K562 (cell line): ENCODE results near the gene CYTH4. TPM values are rescaled to one million over a fixed set of nuclear protein-coding genes. Genes with fewer than 3 reads are reported as not detected.
A peak's percentile ranks its signal among the peaks of the same experiment; 100 is the strongest.

Experiments used
- ATAC-seq: fragments of 200-7000 bp; cut with Tn5 transposase; 3 replicates; pipeline ENCODE4 v1.9.1; 2020; ENCODE audit warnings: moderate library complexity
- BruUV-seq: library from RNA; stranded (reverse); fragments of 400-500 nt; replicated peaks from 2 replicates; lab custom pipeline; 2021; lab: Mats Ljungman, UMichigan
- CTCF ChIA-PET: fragments of 300-600 bp; formaldehyde crosslinking; extraction: SDS; loops from one replicate; lab custom pipeline; 2021; ENCODE audit warnings: low intra/inter-chr PET ratio; lab: Yijun Ruan, JAX
- POLR2A ChIA-PET: fragments of 300-600, 350-650 bp; sonication (Branson Sonifier 250); formaldehyde crosslinking; extraction: SDS; loops from one replicate; lab custom pipeline; 2021; ENCODE audit warnings: antibody characterized with exemption, inconsistent platforms; lab: Yijun Ruan, JAX
- DNase-seq, 4 experiments: peaks; one replicate each; pipeline versions ENCODE4 v3.0.0 to v3.0.0-alpha.2; 2011 to 2018; ENCODE audit warnings: low spot score in 3 of 4, mixed read lengths in 3 of 4; ENCODE audit errors: extremely low read depth in 1 of 4
- FAIRE-seq: peaks from 2 replicates; lab custom pipeline; 2011; peaks lifted over from hg19 to GRCh38; lab: Jason Lieb, UNC
- H2AFZ ChIP-seq: 2 replicates; pipeline ENCODE4 v1.6.0; 2011; ENCODE audit warnings: low read depth, low read length, control low read depth, inconsistent platforms
- H3K27ac ChIP-seq: fragments of 200-600 bp; 3 replicates; pipeline ENCODE4 v1.8.0; 2011; ENCODE audit warnings: low read depth, mild to moderate bottlenecking, control low read depth, inconsistent platforms, low read length, moderate library complexity, mixed read lengths; ENCODE audit errors: extremely low read depth
- H3K27me3 ChIP-seq, 2 experiments: fragments of 300-600 bp in 1 of 2; 2 replicates in 1 of 2; 3 replicates in 1 of 2; pipeline versions ENCODE4 v1.6.0 to v1.8.0; 2011; ENCODE audit warnings: inconsistent platforms in 2 of 2, low read length in 2 of 2, mild to moderate bottlenecking in 1 of 2, mixed read lengths in 1 of 2, moderate library complexity in 1 of 2; ENCODE audit not compliant: control insufficient read depth in 2 of 2, insufficient read depth in 2 of 2
- H3K36me3 ChIP-seq: fragments of 300-600 bp; 3 replicates; pipeline ENCODE4 v1.8.0; 2011; ENCODE audit warnings: mild to moderate bottlenecking, low read length, inconsistent platforms; ENCODE audit not compliant: control insufficient read depth, insufficient read depth
- H3K4me1 ChIP-seq, 2 experiments: fragments of 200-600 bp in 1 of 2; replicated peaks in 1 of 2; 2 replicates in 1 of 2; 3 replicates in 1 of 2; pipeline versions ENCODE4 v1.5.1 to v1.8.0; 2011; ENCODE audit warnings: inconsistent platforms in 2 of 2, low read length in 2 of 2, mild to moderate bottlenecking in 1 of 2, mixed read lengths in 1 of 2, moderate library complexity in 1 of 2; ENCODE audit not compliant: control insufficient read depth in 2 of 2, insufficient read depth in 2 of 2
- H3K4me2 ChIP-seq: 2 replicates; pipeline ENCODE4 v1.6.1; 2011; ENCODE audit warnings: low read length, control low read depth, inconsistent platforms, mixed read lengths; ENCODE audit not compliant: insufficient read depth
- H3K4me3 ChIP-seq: fragments of 200-600 bp; sonication (generic), shearing (Covaris generic); 2 replicates; pipeline ENCODE4 v1.5.1; 2016; ENCODE audit warnings: control low read depth, inconsistent platforms
- H3K79me2 ChIP-seq: fragments of 200-600 bp; 3 replicates; pipeline ENCODE4 v1.8.0; 2011; ENCODE audit warnings: low read length, inconsistent platforms; ENCODE audit not compliant: control insufficient read depth, insufficient read depth
- H3K9ac ChIP-seq, 2 experiments: 2 replicates each; pipeline versions ENCODE4 v1.6.0 to v1.6.1; 2011; ENCODE audit warnings: low read depth in 2 of 2, low read length in 2 of 2, control low read depth in 1 of 2, inconsistent platforms in 1 of 2, mild to moderate bottlenecking in 1 of 2, mixed read lengths in 1 of 2; ENCODE audit not compliant: insufficient read depth in 1 of 2
- H3K9me1 ChIP-seq: one replicate; pipeline ENCODE4 v1.6.0; 2011; ENCODE audit warnings: inconsistent platforms, mild to moderate bottlenecking, low read length, moderate library complexity; ENCODE audit not compliant: control insufficient read depth, insufficient read depth
- H3K9me3 ChIP-seq: replicated peaks from 2 replicates; pipeline ENCODE4 v1.5.1; 2011; ENCODE audit warnings: low read depth, low read length, inconsistent platforms; ENCODE audit not compliant: control insufficient read depth, insufficient read depth
- H4K20me1 ChIP-seq: replicated peaks from 2 replicates; pipeline ENCODE4 v1.6.1; 2011; ENCODE audit warnings: low read length, inconsistent platforms, mixed read lengths; ENCODE audit not compliant: control insufficient read depth, insufficient read depth
- BDP1 ChIP-seq: IDR thresholded peaks from 3 replicates; pipeline ENCODE4 v1.6.1; 2011; ENCODE audit not compliant: insufficient read length, insufficient read depth
- CAMTA2 ChIP-seq: fragments of 250-450 bp; sonication (Bioruptor Pico); conservative IDR thresholded peaks from 2 replicates; pipeline ENCODE4 v1.5.1; 2022
- CHD4 ChIP-seq: fragments of 200-600 bp; sonication (generic); IDR thresholded peaks from 3 replicates; pipeline ENCODE4 v1.6.1; 2012; ENCODE audit warnings: low read depth, mild to moderate bottlenecking, mixed read lengths, low read length, inconsistent platforms; ENCODE audit not compliant: insufficient read depth, insufficient replicate concordance, poor library complexity, severe bottlenecking
- EHMT2 ChIP-seq: fragments of 450-650 bp; IDR thresholded peaks from 2 replicates; pipeline ENCODE4 v1.6.1; 2018; ENCODE audit warnings: antibody characterized with exemption
- ETV6 ChIP-seq, 3 experiments: fragments of 150-350 bp in 1 of 3; sonication (generic) in 1 of 3; formaldehyde crosslinking in 1 of 3; IDR thresholded peaks; 2 replicates each; pipeline versions ENCODE4 v1.6.1 to v1.8.0; 2014 to 2022; ENCODE audit warnings: borderline replicate concordance in 2 of 3, low read depth in 2 of 3, antibody characterized with exemption in 1 of 3, low read length in 1 of 3, mild to moderate bottlenecking in 1 of 3, missing genetic modification reagents in 1 of 3
- FOXK1 ChIP-seq: sonication (generic); formaldehyde crosslinking; IDR thresholded peaks from 2 replicates; pipeline ENCODE4 v1.8.0; 2022; ENCODE audit warnings: missing genetic modification reagents, mild to moderate bottlenecking, borderline replicate concordance
- GATAD2A ChIP-seq: fragments of 450-650 bp; IDR thresholded peaks from 2 replicates; pipeline ENCODE4 v1.6.1; 2017
- MTA1 ChIP-seq: fragments of 450-650 bp; IDR thresholded peaks from 2 replicates; pipeline ENCODE4 v1.6.1; 2017; ENCODE audit warnings: borderline replicate concordance
- NCOA6 ChIP-seq: fragments of 450-650 bp; IDR thresholded peaks from 2 replicates; pipeline ENCODE4 v1.6.1; 2017; ENCODE audit warnings: mild to moderate bottlenecking
- NEUROD1 ChIP-seq: fragments of 150-350 bp; IDR thresholded peaks from 2 replicates; pipeline ENCODE4 v1.6.1; 2014; ENCODE audit warnings: borderline replicate concordance, low read length, low read depth; ENCODE audit not compliant: partially characterized antibody
- PRPF4 ChIP-seq: fragments of 200-400 bp; formaldehyde crosslinking; IDR thresholded peaks from one replicate; pipeline ENCODE4 v1.6.1; 2017; ENCODE audit warnings: low read length, low read depth, mild to moderate bottlenecking; ENCODE audit not compliant: insufficient read depth, poor library complexity, severe bottlenecking
- SMARCC2 ChIP-seq: fragments of 450-650 bp; IDR thresholded peaks from 2 replicates; pipeline ENCODE4 v1.6.1; 2017; ENCODE audit warnings: antibody characterized with exemption, moderate library complexity, mild to moderate bottlenecking, low read depth
- SMARCE1 ChIP-seq: fragments of 450-650 bp; IDR thresholded peaks from 2 replicates; pipeline ENCODE4 v1.7.1; 2016; ENCODE audit warnings: mild to moderate bottlenecking
- TEAD4 ChIP-seq, 2 experiments: sonication (generic) in 1 of 2; formaldehyde crosslinking in 1 of 2; IDR thresholded peaks; 2 replicates each; pipeline versions ENCODE4 v1.6.1 to v1.8.0; 2012 to 2022; ENCODE audit warnings: borderline replicate concordance in 1 of 2, inconsistent platforms in 1 of 2, low read length in 1 of 2, mild to moderate bottlenecking in 1 of 2, missing genetic modification reagents in 1 of 2
- ZBED1 ChIP-seq: IDR thresholded peaks from 2 replicates; pipeline ENCODE4 v1.6.1; 2014
- WGBS: fragments of 100-300 bp; shearing (Covaris generic); methylation state at CpG from one replicate; pipeline ENCODE4 v1.1.6; 2016; ENCODE audit warnings: low coverage, mixed read lengths; ENCODE audit not compliant: insufficient coverage; ENCODE audit errors: missing lambda C conversion rate; 5-methylcytosine and 5-hydroxymethylcytosine counted together
- in situ Hi-C: fragments of 300-500 bp; cut with MboI; formaldehyde crosslinking; loops from 4 replicates; pipeline ENCODE4 v1.15.0; 2018; ENCODE audit warnings: inconsistent platforms, mixed read lengths
- intact Hi-C: fragments of 100-400 bp; cut with micrococcal nuclease; formaldehyde crosslinking; loops from 2 replicates; pipeline ENCODE4 v1.14.2; 2022
- polyA plus RNA-seq, 8 experiments: library from polyadenylated mRNA; depleted of rRNA in 4 of 8; stranded (reverse) in 5 of 8; unstranded in 3 of 8; fragments of >200 nt; fragmentation: Nextera tagmentation in 2 of 8; fragmentation: Illumina TruSeq in 1 of 8; extraction: Ambion mirVana in 2 of 8; extraction: Trizol in 1 of 8; gene quantifications; 2 replicates each; pipeline versions ENCODE4 v1.2.1 to v1.2.3, GENCODE V29; 2011 to 2014; ENCODE audit warnings: inconsistent platforms in 1 of 8, missing spikeins in 1 of 8
- total RNA-seq, 7 experiments: library from RNA; depleted of rRNA in 6 of 7; stranded (reverse); fragments of >200 nt in 6 of 7; fragmentation: Illumina TruSeq in 2 of 7; extraction: Trizol in 2 of 7; gene quantifications; 2 replicates each; pipeline versions ENCODE4 v1.2.1 to v1.2.3, GENCODE V29; 2011 to 2021; ENCODE audit warnings: low replicate concordance in 1 of 7
- TF ChIP-seq, protein P1 (sequence below): fragments of 250-450 bp; sonication (Bioruptor Pico); IDR thresholded peaks from 2 replicates; pipeline ENCODE4 v1.5.1; 2021; ENCODE audit warnings: mild to moderate bottlenecking
- TF ChIP-seq, protein P2 (sequence below): fragments of 250-450 bp; sonication (Bioruptor Pico); IDR thresholded peaks from 2 replicates; pipeline ENCODE4 v1.8.0; 2022; ENCODE audit warnings: inconsistent platforms
- TF ChIP-seq, protein P3 (sequence below), 2 experiments: fragments of 450-650 bp; IDR thresholded peaks; 2 replicates each; pipeline ENCODE4 v1.6.1; 2016

Gene CYTH4
- total and polyA plus RNA-seq, 9 of the 15 experiments (the other 6 are each of a cell fraction or from before 2014, with no cell fraction given), result 0.03 to 2.0 (median 0.61) TPM; not detected in 1

DNA sequence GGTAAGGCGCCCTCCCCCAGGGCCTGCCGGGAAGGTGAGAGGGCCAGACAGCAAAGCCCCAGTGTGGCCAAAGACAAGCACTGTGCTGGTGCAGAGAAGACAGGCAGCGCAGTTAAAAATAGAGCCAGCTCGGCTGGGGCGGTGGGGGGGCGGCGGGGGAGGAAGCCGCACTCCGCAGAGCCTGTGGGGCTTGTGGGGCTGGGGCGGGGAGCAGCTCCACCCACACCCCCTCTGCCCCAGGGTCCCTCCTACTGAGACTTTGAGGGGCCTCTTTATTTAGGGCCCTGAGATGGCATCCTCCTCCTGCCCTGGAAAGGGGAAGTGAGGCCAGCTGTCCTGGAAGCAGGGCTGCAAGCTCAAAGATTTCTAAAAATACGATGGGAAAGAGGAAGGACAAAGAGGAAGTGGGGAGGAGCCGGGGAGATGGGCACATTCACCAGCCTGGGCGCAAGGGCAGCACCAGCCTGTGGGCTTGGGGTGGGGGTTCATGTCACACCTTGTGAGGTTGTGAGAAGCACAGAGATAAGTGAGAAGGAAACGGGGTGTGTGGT, 2.6 kb downstream of the CYTH4 start:
- Histone ChIP-seq H3K4me3 (no peak overlapping the region), H3K9ac (no peak overlapping the region), H3K4me1 (peaks cover 2 to 10% of the 10 kb centered on the region in 2 experiments; a peak in 2 of 5 replicates), H2AFZ (no peak overlapping the region), H3K9me1 (no peaks in the 10 kb centered on the region), H3K4me2 (no peak overlapping the region), H3K36me3 (no peaks in the 10 kb centered on the region), H3K9me3 (no peaks in the 10 kb centered on the region), H3K79me2 (no peaks in the 10 kb centered on the region), H3K27ac (no peak overlapping the region), H3K27me3 (peaks cover 0 to 24% of the 10 kb centered on the region in 2 experiments; a peak in 4 of 5 replicates), H4K20me1 (no peaks in the 10 kb centered on the region)
- CTCF ChIA-PET, result no interaction called here
- in situ Hi-C loops (no loop called here), intact Hi-C loops (no loop called here)
- POLR2A ChIA-PET, result interaction anchor here (0.6 kb wide), 1 partner anchor 39 kb away, joined by 3 read pairs; no protein-coding TSS in a partner anchor
- ATAC-seq, result no peak
- DNase-seq, result no peak
- WGBS, result 11% methylated on average over 1 of the region's 14 CpGs
- no peak for FAIRE-seq
- BruUV-seq, result no TSS peak
- TF ChIP-seq ETV6 (IDR thresholded peaks at IDR 0.05; ENCODE audit: borderline replicate concordance in 1 of 2, low read depth in 2 of 2, low read length in 1 of 2) (peak; percentile 61 to 77; a peak in 3 of 4 replicates), ETV6 (CRISPR knock-in tag; IDR thresholded peaks at IDR 0.05; ENCODE audit: borderline replicate concordance) (no peak), SMARCC2 (no peak), NEUROD1 (no peak), FOXK1 (CRISPR knock-in tag) (no peak), ZBED1 (no peak), BDP1 (no peak), CHD4 (no peak), MTA1 (no peak), NCOA6 (no peak), CAMTA2 (CRISPR knock-in tag) (no peak), PRPF4 (no peak), TEAD4 (IDR thresholded peaks at IDR 0.05; ENCODE audit: low read length) (no peak), TEAD4 (CRISPR knock-in tag; IDR thresholded peaks at IDR 0.05; ENCODE audit: borderline replicate concordance) (no peak), SMARCE1 (peak; percentile 51; the same call in 1 of the 2 replicates), EHMT2 (no peak), GATAD2A (no peak)
- TF ChIP-seq, protein P1, sequence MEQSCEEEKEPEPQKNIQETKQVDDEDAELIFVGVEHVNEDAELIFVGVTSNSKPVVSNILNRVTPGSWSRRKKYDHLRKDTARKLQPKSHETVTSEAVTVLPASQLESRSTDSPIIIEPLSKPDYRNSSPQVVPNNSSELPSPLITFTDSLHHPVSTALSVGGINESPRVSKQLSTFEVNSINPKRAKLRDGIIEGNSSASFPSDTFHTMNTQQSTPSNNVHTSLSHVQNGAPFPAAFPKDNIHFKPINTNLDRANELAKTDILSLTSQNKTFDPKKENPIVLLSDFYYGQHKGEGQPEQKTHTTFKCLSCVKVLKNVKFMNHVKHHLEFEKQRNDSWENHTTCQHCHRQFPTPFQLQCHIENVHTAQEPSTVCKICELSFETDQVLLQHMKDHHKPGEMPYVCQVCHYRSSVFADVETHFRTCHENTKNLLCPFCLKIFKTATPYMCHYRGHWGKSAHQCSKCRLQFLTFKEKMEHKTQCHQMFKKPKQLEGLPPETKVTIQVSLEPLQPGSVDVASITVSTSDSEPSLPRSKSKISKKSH (CRISPR knock-in tag), result no peak
- TF ChIP-seq, protein P2, sequence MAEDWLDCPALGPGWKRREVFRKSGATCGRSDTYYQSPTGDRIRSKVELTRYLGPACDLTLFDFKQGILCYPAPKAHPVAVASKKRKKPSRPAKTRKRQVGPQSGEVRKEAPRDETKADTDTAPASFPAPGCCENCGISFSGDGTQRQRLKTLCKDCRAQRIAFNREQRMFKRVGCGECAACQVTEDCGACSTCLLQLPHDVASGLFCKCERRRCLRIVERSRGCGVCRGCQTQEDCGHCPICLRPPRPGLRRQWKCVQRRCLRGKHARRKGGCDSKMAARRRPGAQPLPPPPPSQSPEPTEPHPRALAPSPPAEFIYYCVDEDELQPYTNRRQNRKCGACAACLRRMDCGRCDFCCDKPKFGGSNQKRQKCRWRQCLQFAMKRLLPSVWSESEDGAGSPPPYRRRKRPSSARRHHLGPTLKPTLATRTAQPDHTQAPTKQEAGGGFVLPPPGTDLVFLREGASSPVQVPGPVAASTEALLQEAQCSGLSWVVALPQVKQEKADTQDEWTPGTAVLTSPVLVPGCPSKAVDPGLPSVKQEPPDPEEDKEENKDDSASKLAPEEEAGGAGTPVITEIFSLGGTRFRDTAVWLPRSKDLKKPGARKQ (CRISPR knock-in tag), result no peak
- TF ChIP-seq, protein P3, sequence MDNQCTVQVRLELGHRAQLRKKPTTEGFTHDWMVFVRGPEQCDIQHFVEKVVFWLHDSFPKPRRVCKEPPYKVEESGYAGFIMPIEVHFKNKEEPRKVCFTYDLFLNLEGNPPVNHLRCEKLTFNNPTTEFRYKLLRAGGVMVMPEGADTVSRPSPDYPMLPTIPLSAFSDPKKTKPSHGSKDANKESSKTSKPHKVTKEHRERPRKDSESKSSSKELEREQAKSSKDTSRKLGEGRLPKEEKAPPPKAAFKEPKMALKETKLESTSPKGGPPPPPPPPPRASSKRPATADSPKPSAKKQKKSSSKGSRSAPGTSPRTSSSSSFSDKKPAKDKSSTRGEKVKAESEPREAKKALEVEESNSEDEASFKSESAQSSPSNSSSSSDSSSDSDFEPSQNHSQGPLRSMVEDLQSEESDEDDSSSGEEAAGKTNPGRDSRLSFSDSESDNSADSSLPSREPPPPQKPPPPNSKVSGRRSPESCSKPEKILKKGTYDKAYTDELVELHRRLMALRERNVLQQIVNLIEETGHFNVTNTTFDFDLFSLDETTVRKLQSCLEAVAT (IDR thresholded peaks at IDR 0.05), result no peak
